Mesendoderm (in vitro differentiated cells): ENCODE results near the gene HUNK.

Experiments
- DNase-seq: peaks from one replicate; pipeline ENCODE4 v3.0.0; 2013
- H2AK5ac ChIP-seq: 2 replicates; pipeline ENCODE4 v1.6.1; 2013; ENCODE audit warnings: low read length, inconsistent platforms
- H2BK120ac ChIP-seq: 2 replicates; pipeline ENCODE4 v1.6.1; 2013; ENCODE audit warnings: low read depth, mild to moderate bottlenecking, low read length, moderate library complexity, mixed read lengths
- H2BK15ac ChIP-seq: replicated peaks from 2 replicates; pipeline ENCODE4 v1.6.1; 2013; ENCODE audit warnings: low read depth, mild to moderate bottlenecking, moderate library complexity
- H2BK5ac ChIP-seq: 2 replicates; pipeline ENCODE4 v1.6.1; 2013; ENCODE audit warnings: low read length, inconsistent platforms
- H3K18ac ChIP-seq: 2 replicates; pipeline ENCODE4 v1.6.1; 2013; ENCODE audit warnings: mild to moderate bottlenecking, low read length, mixed read lengths
- H3K23ac ChIP-seq: one replicate; pipeline ENCODE4 v1.6.1; 2013; ENCODE audit warnings: low read length
- H3K27ac ChIP-seq: 2 replicates; pipeline ENCODE4 v1.5.1; 2013; ENCODE audit warnings: low read depth, mild to moderate bottlenecking, inconsistent platforms, low read length, moderate library complexity
- H3K27me3 ChIP-seq: 2 replicates; pipeline ENCODE4 v1.6.1; 2013; ENCODE audit warnings: low read length, control low read depth, mild to moderate bottlenecking, inconsistent platforms; ENCODE audit not compliant: insufficient read depth, poor library complexity
- H3K36me3 ChIP-seq: 2 replicates; pipeline ENCODE4 v1.6.1; 2013; ENCODE audit warnings: low read length, inconsistent platforms; ENCODE audit not compliant: control insufficient read depth, insufficient read depth
- H3K4ac ChIP-seq: one replicate; pipeline ENCODE4 v1.6.1; 2013; ENCODE audit warnings: low read depth, mild to moderate bottlenecking, low read length, moderate library complexity
- H3K4me1 ChIP-seq: 2 replicates; pipeline ENCODE4 v1.6.1; 2013; ENCODE audit warnings: low read depth, low read length, inconsistent platforms; ENCODE audit not compliant: control insufficient read depth
- H3K4me2 ChIP-seq: 2 replicates; pipeline ENCODE4 v1.6.1; 2013; ENCODE audit warnings: low read length
- H3K4me3 ChIP-seq: 2 replicates; pipeline ENCODE4 v1.5.1; 2013; ENCODE audit warnings: mild to moderate bottlenecking, low read length
- H3K56ac ChIP-seq: one replicate; pipeline ENCODE4 v1.6.1; 2013; ENCODE audit warnings: low read length
- H3K79me1 ChIP-seq: 2 replicates; pipeline ENCODE4 v1.6.1; 2013; ENCODE audit warnings: low read length, inconsistent platforms
- H3K79me2 ChIP-seq: 2 replicates; pipeline ENCODE4 v1.6.1; 2013; ENCODE audit warnings: mild to moderate bottlenecking, low read length; ENCODE audit not compliant: control insufficient read depth, insufficient read depth
- H3K9ac ChIP-seq: 2 replicates; pipeline ENCODE4 v1.6.1; 2013; ENCODE audit warnings: low read length, inconsistent platforms
- H4K5ac ChIP-seq: one replicate; pipeline ENCODE4 v1.6.1; 2013; ENCODE audit warnings: low read length
- H4K8ac ChIP-seq: one replicate; pipeline ENCODE4 v1.6.1; 2013; ENCODE audit warnings: low read depth, mild to moderate bottlenecking, control low read depth, low read length, moderate library complexity
- WGBS: extraction: QIAGEN DNeasy Blood & Tissue Kit; methylation state at CpG from one replicate; pipeline ENCODE4 v1.1.7; 2013; ENCODE audit warnings: low lambda C conversion rate, missing lambda C conversion rate; ENCODE audit not compliant: insufficient coverage; ENCODE audit errors: extremely low coverage; 5-methylcytosine and 5-hydroxymethylcytosine counted together

HUNK gene

DNA sequence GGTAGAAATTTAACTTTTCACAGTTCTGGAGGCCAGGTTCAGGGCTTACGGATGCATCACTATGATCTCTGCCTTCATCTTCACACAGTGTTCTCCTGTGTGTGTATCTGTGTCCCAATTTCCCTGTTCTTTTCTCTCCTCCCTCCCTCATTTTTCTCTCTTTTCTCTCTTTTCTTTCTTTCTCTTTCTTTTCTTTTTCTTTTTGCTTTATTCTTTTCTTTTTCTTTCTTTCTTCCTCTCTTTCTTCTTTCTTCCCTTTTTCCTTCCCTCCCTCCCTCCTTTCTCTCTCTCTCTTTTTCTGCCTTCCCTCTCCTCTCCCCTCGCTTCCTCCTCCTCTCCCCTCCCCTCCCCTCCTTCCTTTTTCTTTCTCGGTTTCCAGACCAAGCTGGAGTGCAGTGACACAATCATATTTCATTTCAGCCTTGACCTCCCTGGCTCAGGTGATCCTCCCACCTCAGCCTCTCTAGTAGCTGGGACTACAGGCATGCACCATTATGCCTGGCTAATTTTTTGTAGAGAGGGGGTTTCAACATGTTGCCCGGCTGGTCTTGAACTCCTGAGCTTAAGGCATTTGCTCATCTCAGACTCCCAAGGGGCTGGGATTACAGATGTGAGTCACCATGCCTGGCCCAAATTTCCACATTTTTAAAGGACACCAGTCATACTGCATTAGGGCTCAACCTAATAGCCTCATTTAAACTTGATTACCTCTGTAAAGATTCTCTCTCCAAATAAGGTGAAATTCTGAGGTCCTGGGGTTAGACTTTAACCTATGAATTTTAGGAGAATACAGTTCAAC, 115.9 kb downstream of the HUNK start:
- Histone ChIP-seq H3K4me3 (no peak overlapping the region), H3K56ac (no peak overlapping the region), H3K4me1 (no peaks in the 10 kb centered on the region), H3K79me1 (no peaks in the 10 kb centered on the region), H3K4ac (no peak overlapping the region), H2BK5ac (no peak overlapping the region), H3K9ac (no peak overlapping the region), H4K5ac (no peak overlapping the region), H3K27me3 (no peaks in the 10 kb centered on the region), H3K4me2 (no peak overlapping the region), H2BK120ac (no peak overlapping the region), H3K79me2 (no peaks in the 10 kb centered on the region), H3K18ac (no peak overlapping the region), H2AK5ac (no peak overlapping the region), H2BK15ac (no peak overlapping the region), H3K23ac (no peak overlapping the region), H3K27ac (no peak overlapping the region), H4K8ac (no peak overlapping the region), H3K36me3 (no peaks in the 10 kb centered on the region)
- no CpG with 5 or more reads among the region's 4 CpGs for WGBS
- peak; percentile 12 for DNase-seq

DNA sequence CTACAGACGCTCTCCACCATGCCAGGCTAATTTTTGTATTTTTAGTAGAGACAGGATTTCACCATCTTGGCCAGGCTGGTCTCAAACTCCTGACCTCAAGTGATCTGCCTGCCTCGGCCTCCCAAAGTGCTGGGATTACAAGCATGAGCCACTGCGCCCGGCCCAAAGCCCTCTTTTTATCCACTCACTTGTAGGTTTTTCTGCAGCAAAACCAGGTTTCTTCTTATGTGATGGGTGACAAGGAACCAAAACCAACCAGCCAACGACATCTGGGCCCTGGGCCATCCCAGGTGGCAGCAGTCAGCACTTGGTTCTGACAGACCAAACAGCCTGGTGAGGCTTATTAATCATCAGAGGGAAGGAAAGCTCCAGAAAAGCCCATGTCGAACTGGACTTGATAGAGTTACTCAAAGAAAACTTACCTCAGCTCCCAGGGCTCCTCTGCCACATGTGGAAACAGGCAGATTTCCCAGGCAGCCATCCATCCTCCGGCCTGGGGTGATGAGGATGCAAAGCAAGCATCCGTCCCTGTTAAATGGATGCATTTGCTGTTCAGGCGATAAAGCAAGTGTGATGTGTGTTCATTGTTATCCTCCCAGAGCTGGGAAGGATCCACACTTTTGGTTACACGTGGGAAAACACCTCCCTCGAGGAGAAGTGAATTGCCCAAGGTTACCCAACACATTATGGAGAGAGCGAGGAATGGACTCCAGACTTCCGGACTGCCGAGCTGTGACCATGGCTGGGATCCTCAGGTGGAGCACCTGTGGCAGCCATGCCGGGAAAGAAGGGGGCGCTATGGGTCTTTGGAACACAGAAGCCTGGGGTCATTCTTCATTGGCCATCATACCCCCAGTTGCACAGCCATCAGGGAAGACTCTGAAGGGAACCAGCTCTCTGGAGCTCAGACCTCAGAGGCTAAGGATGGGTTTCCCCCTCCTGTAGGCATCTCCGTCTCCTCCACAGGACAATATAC, 118.8 kb downstream of the HUNK start:
- no CpG with 5 or more reads among the region's 17 CpGs for WGBS
- H3K18ac ChIP-seq = no peak overlapping the region
- no peak overlapping the region for H3K4ac ChIP-seq
- no peak overlapping the region for H2AK5ac ChIP-seq
- no peak overlapping the region for H3K9ac ChIP-seq
- DNase-seq = peak; percentile 34
- no peak overlapping the region for H2BK120ac ChIP-seq
- no peaks in the 10 kb centered on the region for H3K79me1 ChIP-seq
- no peaks in the 10 kb centered on the region for H3K27me3 ChIP-seq
- no peak overlapping the region for H3K23ac ChIP-seq
- H3K56ac ChIP-seq = no peak overlapping the region
- no peak overlapping the region for H2BK5ac ChIP-seq
- no peak overlapping the region for H3K4me2 ChIP-seq
- no peaks in the 10 kb centered on the region for H3K4me1 ChIP-seq
- H3K79me2 ChIP-seq = no peaks in the 10 kb centered on the region
- no peak overlapping the region for H3K27ac ChIP-seq
- no peak overlapping the region for H2BK15ac ChIP-seq
- H4K5ac ChIP-seq = no peak overlapping the region
- H4K8ac ChIP-seq = no peak overlapping the region
- no peak overlapping the region for H3K4me3 ChIP-seq
- H3K36me3 ChIP-seq = no peaks in the 10 kb centered on the region

DNA sequence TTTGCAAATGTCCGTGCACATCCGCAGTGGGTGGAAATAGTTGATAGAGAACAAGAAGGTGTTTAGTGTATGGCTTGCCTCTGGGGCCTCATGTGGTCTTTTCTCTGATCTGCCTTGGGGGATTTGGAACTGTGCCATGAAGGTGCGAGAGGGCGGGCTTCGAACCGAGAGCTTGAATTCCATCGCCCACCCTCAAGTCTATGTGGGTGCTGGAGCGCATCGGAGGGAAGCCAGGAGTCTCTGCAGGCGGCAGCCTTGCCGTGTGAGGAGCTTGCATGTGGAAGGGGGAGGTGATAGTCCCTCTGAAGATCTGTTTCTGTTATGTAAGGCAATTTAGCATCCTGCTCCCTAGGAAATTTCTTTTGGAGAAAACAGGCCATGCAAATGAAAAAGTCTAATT, 119.6 kb downstream of the HUNK start:
- no peak overlapping the region for H3K4ac ChIP-seq
- no peak overlapping the region for H2AK5ac ChIP-seq
- no peak overlapping the region for H2BK5ac ChIP-seq
- no peak overlapping the region for H3K23ac ChIP-seq
- no CpG with 5 or more reads among the region's 11 CpGs for whole genome bisulfite sequencing
- H3K79me1 ChIP-seq = no peaks in the 10 kb centered on the region
- H3K4me3 ChIP-seq = no peak overlapping the region
- H2BK120ac ChIP-seq = no peak overlapping the region
- H2BK15ac ChIP-seq = no peak overlapping the region
- H3K36me3 ChIP-seq = no peaks in the 10 kb centered on the region
- H4K8ac ChIP-seq = no peak overlapping the region
- H3K56ac ChIP-seq = no peak overlapping the region
- H4K5ac ChIP-seq = no peak overlapping the region
- H3K27ac ChIP-seq = no peak overlapping the region
- no peak overlapping the region for H3K4me2 ChIP-seq
- H3K18ac ChIP-seq = no peak overlapping the region
- no peak for DNase-seq
- H3K4me1 ChIP-seq = no peaks in the 10 kb centered on the region
- H3K9ac ChIP-seq = no peak overlapping the region
- H3K79me2 ChIP-seq = no peaks in the 10 kb centered on the region
- no peaks in the 10 kb centered on the region for H3K27me3 ChIP-seq

DNA sequence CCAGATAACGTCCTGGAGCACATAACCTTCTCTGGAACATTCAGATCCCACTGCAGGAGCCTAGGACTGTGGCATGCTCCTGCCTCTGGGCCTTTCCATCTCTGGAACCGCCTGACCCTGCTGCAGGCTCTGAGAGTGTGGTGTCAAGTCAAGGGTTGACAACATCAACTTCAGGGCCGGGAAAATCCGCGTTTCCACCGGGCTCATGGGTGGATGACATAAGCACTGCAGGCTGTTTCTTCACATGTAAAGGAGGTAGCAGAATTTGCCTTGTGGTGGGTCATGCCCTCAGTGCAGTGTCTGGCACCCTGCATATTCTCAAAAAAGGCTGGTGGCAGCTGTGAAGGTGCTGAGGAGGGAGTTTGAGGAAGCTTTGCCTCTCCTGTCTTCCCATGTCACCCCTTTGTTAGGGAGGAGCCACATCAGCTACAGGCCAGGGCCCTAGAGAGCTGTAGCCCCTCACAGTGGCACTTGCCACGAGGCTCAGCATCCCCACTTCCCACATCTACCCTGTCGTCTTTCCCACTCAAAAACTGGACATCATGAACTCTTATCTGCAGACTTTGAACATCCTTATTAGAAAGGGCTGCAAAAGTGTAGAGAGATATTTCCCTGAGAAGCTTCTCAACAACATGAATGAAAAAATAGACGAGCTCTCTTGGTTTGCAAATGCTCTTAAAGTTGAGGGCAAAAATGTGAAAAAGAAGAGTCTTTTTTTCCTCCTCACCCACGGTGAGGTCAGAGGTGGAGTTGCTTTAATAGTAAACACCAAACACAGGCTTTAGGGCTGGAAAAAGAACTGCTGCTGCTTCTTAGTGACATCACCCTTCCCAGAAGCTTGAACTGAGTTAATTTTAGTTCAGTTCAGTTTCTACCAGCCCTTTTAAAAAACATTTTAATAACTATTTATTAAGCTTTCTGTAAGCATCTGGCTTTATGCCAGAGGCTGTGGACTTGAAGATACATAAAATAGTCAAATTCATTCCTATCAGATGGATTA, 121.3 kb downstream of the HUNK start:
- no CpG with 5 or more reads among the region's 10 CpGs for WGBS

DNA sequence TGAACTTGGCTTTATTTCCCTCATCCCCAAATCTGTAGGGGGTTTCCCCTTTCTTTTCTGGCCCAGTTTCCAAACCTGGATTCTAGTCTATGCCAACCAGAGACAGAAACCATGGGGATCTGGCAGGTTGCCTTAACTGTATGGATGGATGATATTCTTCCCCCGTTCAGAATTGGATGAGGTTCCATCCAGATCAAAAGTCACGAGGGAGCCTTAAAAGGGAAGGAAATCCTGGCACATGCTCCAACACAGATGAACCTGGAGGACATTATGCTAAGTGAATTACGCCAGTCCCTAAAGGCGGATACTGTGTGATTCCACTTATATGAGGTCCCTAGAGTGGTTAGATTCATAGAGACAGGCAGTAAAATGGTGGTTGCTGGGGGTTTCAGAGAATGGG, 124.4 kb downstream of the HUNK start:
- H3K27ac ChIP-seq = no peak overlapping the region
- no peak overlapping the region for H3K4me3 ChIP-seq
- H2AK5ac ChIP-seq = no peak overlapping the region
- no CpG with 5 or more reads among the region's 4 CpGs for WGBS
- H3K79me2 ChIP-seq = no peaks in the 10 kb centered on the region
- no peak overlapping the region for H2BK15ac ChIP-seq
- no peak for DNase-seq
- no peak overlapping the region for H4K8ac ChIP-seq
- no peak overlapping the region for H3K9ac ChIP-seq
- no peak overlapping the region for H3K23ac ChIP-seq
- no peak overlapping the region for H3K56ac ChIP-seq
- peaks cover 2% of the 10 kb centered on the region for H3K36me3 ChIP-seq
- no peak overlapping the region for H2BK5ac ChIP-seq
- H4K5ac ChIP-seq = no peak overlapping the region
- no peak overlapping the region for H3K4me2 ChIP-seq
- H3K18ac ChIP-seq = no peak overlapping the region
- H3K4ac ChIP-seq = no peak overlapping the region
- H3K27me3 ChIP-seq = no peaks in the 10 kb centered on the region
- H2BK120ac ChIP-seq = no peak overlapping the region
- no peaks in the 10 kb centered on the region for H3K4me1 ChIP-seq
- no peaks in the 10 kb centered on the region for H3K79me1 ChIP-seq

More for the DNA sequence above, 121.3 kb downstream of the HUNK start:
- Histone ChIP-seq H4K5ac (no peak overlapping the region), H3K4ac (no peak overlapping the region), H3K23ac (no peak overlapping the region), H3K4me2 (no peak overlapping the region), H3K79me2 (no peaks in the 10 kb centered on the region), H2BK15ac (no peak overlapping the region), H3K9ac (no peak overlapping the region), H3K18ac (no peak overlapping the region), H3K27ac (no peak overlapping the region), H3K36me3 (no peaks in the 10 kb centered on the region), H3K4me3 (no peak overlapping the region), H2AK5ac (no peak overlapping the region), H2BK5ac (no peak overlapping the region), H3K79me1 (no peaks in the 10 kb centered on the region), H3K27me3 (no peaks in the 10 kb centered on the region), H3K56ac (no peak overlapping the region), H4K8ac (no peak overlapping the region), H2BK120ac (no peak overlapping the region), H3K4me1 (no peaks in the 10 kb centered on the region)
- DNase-seq = no peak
